Peyer's patch (tissue), 4 donors: Measurements from ENCODE around the gene CREM.

ENCODE experiments used
- CTCF ChIP-seq, 6 experiments: fragments of 450-650 bp in 4 of 6; fragments of 200-600 bp in 2 of 6; sonication (generic) in 1 of 6; IDR thresholded peaks; one replicate each; pipeline ENCODE4 v1.5.1; 2017 to 2019; ENCODE audit warnings: antibody characterized with exemption in 6 of 6, mild to moderate bottlenecking in 3 of 6, moderate library complexity in 1 of 6
- POLR2A ChIP-seq, 2 donors: fragments of 450-650 bp; IDR thresholded peaks; one replicate each; pipeline ENCODE4 v1.5.1; 2017; ENCODE audit warnings: antibody characterized with exemption in 2 of 2, mild to moderate bottlenecking in 2 of 2, moderate library complexity in 2 of 2

- TF ChIP-seq CTCF (IDR thresholded peaks at IDR 0.05) (no peak), POLR2A (IDR thresholded peaks at IDR 0.05) (no peak)
Measured at GRCh38 chr10:35165811-35166210, 39.2 kb downstream of the CREM start.
